H1 (cell line): Measurements from ENCODE around the gene PPARA. TPM values are rescaled to one million over a fixed set of nuclear protein-coding genes. Genes with fewer than 3 reads are reported as not detected.
A peak's percentile ranks its signal among the peaks of the same experiment; 100 is the strongest.

Experiments used
- CTCF ChIA-PET: fragments of 300-600 bp; sonication (Branson Sonifier 250); formaldehyde crosslinking; loops from one replicate; lab custom pipeline; 2021; ENCODE audit not compliant: partially characterized antibody; lab: Charles Lee
- POLR2A ChIA-PET: fragments of 300-600 bp; sonication (Branson Sonifier 250); formaldehyde crosslinking; loops from one replicate; lab custom pipeline; 2021; ENCODE audit warnings: inconsistent platforms; ENCODE audit not compliant: partially characterized antibody; lab: Charles Lee
- DNase-seq, 2 experiments: peaks; one replicate each; pipeline versions ENCODE4 v3.0.0 to v3.0.0-alpha.2; 2010 to 2022; ENCODE audit warnings: low spot score in 2 of 2, low read depth in 1 of 2, mixed read lengths in 1 of 2
- FAIRE-seq: peaks from 2 replicates; lab custom pipeline; 2011; peaks lifted over from hg19 to GRCh38; lab: Jason Lieb, UNC
- H2AFZ ChIP-seq: 2 replicates; pipeline ENCODE4 v1.8.1; 2012; ENCODE audit warnings: low read length, inconsistent platforms
- H2AK5ac ChIP-seq: 2 replicates; pipeline ENCODE4 v1.6.1; 2013; ENCODE audit warnings: low read depth, low read length
- H2BK120ac ChIP-seq: replicated peaks from 2 replicates; pipeline ENCODE3; 2013; ENCODE audit warnings: low read depth, low read length, inconsistent platforms
- H2BK12ac ChIP-seq: 2 replicates; pipeline ENCODE4 v1.6.1; 2013; ENCODE audit warnings: low read depth, low read length
- H2BK15ac ChIP-seq: 2 replicates; pipeline ENCODE4 v1.6.1; 2013; ENCODE audit warnings: low read length
- H2BK20ac ChIP-seq: 2 replicates; pipeline ENCODE4 v1.6.1; 2013; ENCODE audit warnings: low read length
- H2BK5ac ChIP-seq: 2 replicates; pipeline ENCODE4 v1.6.1; 2013; ENCODE audit warnings: low read depth, low read length
- H3K14ac ChIP-seq: 2 replicates; pipeline ENCODE4 v1.6.1; 2013; ENCODE audit warnings: inconsistent platforms; ENCODE audit not compliant: insufficient read length
- H3K18ac ChIP-seq: 2 replicates; pipeline ENCODE4 v1.6.1; 2013; ENCODE audit warnings: low read length; ENCODE audit errors: extremely low read depth
- H3K23ac ChIP-seq: 2 replicates; pipeline ENCODE4 v1.6.1; 2013; ENCODE audit warnings: inconsistent platforms; ENCODE audit not compliant: insufficient read length
- H3K23me2 ChIP-seq: 2 replicates; pipeline ENCODE4 v1.6.1; 2013; ENCODE audit warnings: low read depth, low read length
- H3K27ac ChIP-seq: 2 replicates; pipeline ENCODE4 v1.6.1; 2011; ENCODE audit warnings: low read depth, low read length, inconsistent platforms
- H3K27me3 ChIP-seq, 4 experiments: replicated peaks in 1 of 4; 1 replicate in 1 of 4; 2 replicates in 3 of 4; pipeline versions ENCODE4 v1.6.1 to v1.8.1; 2011 to 2013; ENCODE audit warnings: low read length in 3 of 4, mild to moderate bottlenecking in 3 of 4, inconsistent platforms in 2 of 4, mixed read lengths in 2 of 4, moderate library complexity in 1 of 4; ENCODE audit not compliant: control insufficient read depth in 3 of 4, insufficient read depth in 3 of 4; ENCODE audit errors: extremely low read depth in 1 of 4
- H3K36me3 ChIP-seq, 4 experiments: 2 replicates each; pipeline versions ENCODE4 v1.6.1 to v1.8.1; 2011 to 2013; ENCODE audit warnings: mild to moderate bottlenecking in 4 of 4, low read length in 3 of 4, moderate library complexity in 2 of 4, control low read depth in 1 of 4, inconsistent platforms in 1 of 4; ENCODE audit not compliant: insufficient read depth in 4 of 4, control insufficient read depth in 2 of 4
- H3K4ac ChIP-seq: replicated peaks from 2 replicates; pipeline ENCODE3; 2013; ENCODE audit warnings: low read length, low read depth, mixed read lengths, inconsistent platforms; ENCODE audit not compliant: insufficient read length
- H3K4me1 ChIP-seq, 4 experiments: replicated peaks in 1 of 4; 1 replicate in 1 of 4; 2 replicates in 3 of 4; pipeline versions ENCODE4 v1.6.1 to v1.8.1; 2011 to 2013; ENCODE audit warnings: low read length in 3 of 4, inconsistent platforms in 2 of 4, mixed read lengths in 1 of 4; ENCODE audit not compliant: insufficient read depth in 4 of 4, control insufficient read depth in 3 of 4
- H3K4me2 ChIP-seq, 2 experiments: 2 replicates each; pipeline versions ENCODE4 v1.6.1 to v1.8.1; 2011 to 2013; ENCODE audit warnings: low read depth in 2 of 2, low read length in 2 of 2, control low read depth in 1 of 2, inconsistent platforms in 1 of 2, mild to moderate bottlenecking in 1 of 2; ENCODE audit not compliant: insufficient read depth in 1 of 2
- H3K4me3 ChIP-seq, 4 experiments: fragments of 200-600, 300-600 bp in 1 of 4; sonication (generic), shearing (Covaris generic), sonication (Bioruptor Twin) in 1 of 4; 2 replicates each; pipeline versions ENCODE4 v1.5.1 to v1.8.1; 2011 to 2016; ENCODE audit warnings: low read length in 4 of 4, low read depth in 3 of 4, control low read depth in 2 of 4, inconsistent platforms in 2 of 4, mild to moderate bottlenecking in 2 of 4, mixed read lengths in 1 of 4, moderate library complexity in 1 of 4; ENCODE audit not compliant: insufficient read depth in 2 of 4; ENCODE audit errors: extremely low read depth in 1 of 4
- H3K56ac ChIP-seq: replicated peaks from 2 replicates; pipeline ENCODE3; 2013; ENCODE audit warnings: low read depth, mild to moderate bottlenecking, mixed read lengths, low read length, inconsistent platforms; ENCODE audit not compliant: insufficient read length
- H3K79me1 ChIP-seq: 2 replicates; pipeline ENCODE4 v1.6.1; 2013; ENCODE audit warnings: low read depth, low read length, control low read depth
- H3K79me2 ChIP-seq, 2 experiments: 2 replicates each; pipeline versions ENCODE4 v1.6.1 to v1.8.1; 2012 to 2013; ENCODE audit warnings: low read length in 2 of 2, mild to moderate bottlenecking in 2 of 2, inconsistent platforms in 1 of 2; ENCODE audit not compliant: insufficient read depth in 2 of 2, control insufficient read depth in 1 of 2
- H3K9ac ChIP-seq, 4 experiments: replicated peaks in 1 of 4; 1 replicate in 1 of 4; 2 replicates in 3 of 4; pipeline versions ENCODE4 v1.6.1 to v1.8.1; 2011 to 2013; ENCODE audit warnings: low read depth in 3 of 4, low read length in 3 of 4, control low read depth in 2 of 4, mild to moderate bottlenecking in 2 of 4, moderate library complexity in 2 of 4, inconsistent platforms in 1 of 4; ENCODE audit errors: extremely low read depth in 1 of 4
- H3K9me3 ChIP-seq, 2 experiments: 2 replicates each; pipeline versions ENCODE4 v1.6.1 to v1.8.1; 2012 to 2013; ENCODE audit warnings: mild to moderate bottlenecking in 2 of 2, moderate library complexity in 2 of 2, control low read depth in 1 of 2, inconsistent platforms in 1 of 2, low read depth in 1 of 2, low read length in 1 of 2, mixed read lengths in 1 of 2; ENCODE audit not compliant: insufficient read depth in 2 of 2
- H4K20me1 ChIP-seq, 2 experiments: replicated peaks in 1 of 2; 2 replicates each; pipeline versions ENCODE3 to v1.8.1; 2011 to 2013; ENCODE audit warnings: inconsistent platforms in 2 of 2, low read length in 2 of 2, mild to moderate bottlenecking in 1 of 2; ENCODE audit not compliant: insufficient read depth in 2 of 2, control insufficient read depth in 1 of 2
- H4K5ac ChIP-seq: 2 replicates; pipeline ENCODE4 v1.6.1; 2013; ENCODE audit warnings: low read length, low read depth, mixed read lengths, inconsistent platforms; ENCODE audit not compliant: insufficient read length
- H4K8ac ChIP-seq: 2 replicates; pipeline ENCODE4 v1.8.0; 2013; ENCODE audit warnings: mild to moderate bottlenecking, moderate library complexity, low read length, inconsistent platforms; ENCODE audit not compliant: insufficient read depth; ENCODE audit errors: extremely low read depth
- H4K91ac ChIP-seq: replicated peaks from 2 replicates; pipeline ENCODE3; 2013; ENCODE audit warnings: low read length, mixed read lengths, inconsistent platforms; ENCODE audit not compliant: insufficient read length
- CREB1 ChIP-seq: IDR thresholded peaks from 2 replicates; pipeline ENCODE4 v1.6.1; 2012; ENCODE audit warnings: inconsistent platforms
- CTBP2 ChIP-seq: IDR thresholded peaks from 2 replicates; pipeline ENCODE4 v1.7.0; 2011; ENCODE audit warnings: borderline replicate concordance, mild to moderate bottlenecking, moderate library complexity, mixed read lengths, low read length; ENCODE audit not compliant: insufficient read depth, insufficient read length
- EGR1 ChIP-seq: IDR thresholded peaks from 2 replicates; pipeline ENCODE4 v1.6.1; 2011; ENCODE audit warnings: low read depth, low read length, borderline replicate concordance
- PHF8 ChIP-seq: fragments of 200-600 bp; sonication (generic); conservative IDR thresholded peaks from 2 replicates; pipeline ENCODE4 v1.7.1; 2012; ENCODE audit warnings: low read depth, mild to moderate bottlenecking, inconsistent platforms, low read length, moderate library complexity
- SAP30 ChIP-seq: fragments of 300-600 bp; sonication (generic); IDR thresholded peaks from 2 replicates; pipeline ENCODE4 v1.7.1; 2012; ENCODE audit warnings: low read length, moderate library complexity, mild to moderate bottlenecking, inconsistent platforms; ENCODE audit not compliant: insufficient read depth, insufficient replicate concordance
- SP4 ChIP-seq: IDR thresholded peaks from 2 replicates; pipeline ENCODE4 v1.6.1; 2012; ENCODE audit warnings: low read length, inconsistent platforms
- TAF1 ChIP-seq: IDR thresholded peaks from 2 replicates; pipeline ENCODE4 v1.6.1; 2011; ENCODE audit warnings: mild to moderate bottlenecking, low read depth, low read length
- WGBS, 2 experiments: shearing (Covaris generic) in 1 of 2; methylation state at CpG; one replicate each; pipeline versions ENCODE4 v1.1.6 to v1.1.7; 2013 to 2015; ENCODE audit warnings: low lambda C conversion rate in 2 of 2, mixed read lengths in 2 of 2, inconsistent platforms in 1 of 2, low coverage in 1 of 2, missing lambda C conversion rate in 1 of 2; ENCODE audit not compliant: insufficient replicate concordance in 2 of 2, insufficient coverage in 1 of 2, insufficient read length in 1 of 2; ENCODE audit errors: extremely low coverage in 1 of 2, missing lambda C conversion rate in 1 of 2; 5-methylcytosine and 5-hydroxymethylcytosine counted together
- polyA plus RNA-seq, 7 experiments: library from polyadenylated mRNA; depleted of rRNA in 3 of 7; stranded (reverse) in 5 of 7; unstranded in 2 of 7; fragments of >200 nt in 5 of 7; fragments of 200-250 nt in 2 of 7; gene quantifications; 1 replicate in 5 of 7; 2 replicates in 1 of 7; 4 replicates in 1 of 7; pipeline versions ENCODE4 v1.2.1 to v1.2.3, GENCODE V29; 2011 to 2013; ENCODE audit warnings: missing spikeins in 2 of 7, mixed read lengths in 2 of 7
- total RNA-seq: library from RNA; stranded (reverse); fragmentation: NEBNext Ultra II Directional; extraction: Animal tissue kit (Norgen Biotek cat#: 25700); gene quantifications from 2 replicates; pipeline ENCODE4 v1.2.1, GENCODE V29; 2021

PPARA gene
- total and polyA plus RNA-seq, 2 of the 8 experiments (the other 6 are each of a cell fraction or from before 2014, with no cell fraction given): 3.1 to 8.2 TPM

DNA sequence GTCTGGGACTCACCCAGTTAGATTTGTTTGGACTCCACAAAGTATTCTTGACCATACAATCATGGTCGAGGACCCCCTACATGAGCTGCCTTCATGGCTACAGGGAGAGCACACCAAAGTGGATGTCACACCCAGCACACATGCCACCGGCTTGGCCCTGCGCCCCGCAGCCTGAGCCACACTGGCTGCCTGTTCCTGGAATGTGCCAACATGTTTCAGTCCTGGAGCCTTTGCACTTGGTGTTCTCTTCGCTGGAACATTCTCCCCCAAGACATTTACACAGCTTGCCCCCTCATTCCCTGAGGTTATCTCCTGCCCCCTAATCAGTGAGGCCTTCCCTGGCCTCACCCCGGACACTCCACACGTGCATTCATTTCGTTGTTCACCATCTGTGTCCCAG is 46.0 kb downstream of the PPARA start:
- no peak overlapping the region for H3K14ac ChIP-seq
- no peak overlapping the region for H3K4ac ChIP-seq
- H3K4me2 ChIP-seq: no peak overlapping the region
- H3K36me3 ChIP-seq: no peaks in the 10 kb centered on the region
- H3K27me3 ChIP-seq: no peaks in the 10 kb centered on the region
- no peak overlapping the region for H3K18ac ChIP-seq
- H4K8ac ChIP-seq: peak overlapping the region; percentile 45; the same call in 1 of the 2 replicates
- H3K79me1 ChIP-seq: no peaks in the 10 kb centered on the region
- H2BK12ac ChIP-seq: no peak overlapping the region
- no peak overlapping the region for H4K91ac ChIP-seq
- no peak overlapping the region for H3K27ac ChIP-seq
- no peak for FAIRE-seq
- ChIA-PET CTCF (interaction anchor here (0.6 kb wide), 1 partner anchor 123 kb away, joined by 4 read pairs; no protein-coding TSS in a partner anchor), POLR2A (no interaction called here)
- no peaks in the 10 kb centered on the region for H4K20me1 ChIP-seq
- H2BK120ac ChIP-seq: no peak overlapping the region
- no peaks in the 10 kb centered on the region for H3K79me2 ChIP-seq
- H3K9ac ChIP-seq: no peak overlapping the region
- DNase-seq: no peak
- no peak overlapping the region for H2BK5ac ChIP-seq
- no peak overlapping the region for H2AK5ac ChIP-seq
- no peak overlapping the region for H3K23ac ChIP-seq
- H2AFZ ChIP-seq: no peak overlapping the region
- H3K9me3 ChIP-seq: no peaks in the 10 kb centered on the region
- H2BK20ac ChIP-seq: no peak overlapping the region
- H3K23me2 ChIP-seq: no peaks in the 10 kb centered on the region
- H3K56ac ChIP-seq: no peak overlapping the region
- H3K4me1 ChIP-seq: peaks cover 0 to 6% (median 2%) of the 10 kb centered on the region in 4 experiments; a peak in 3 of 7 replicates
- no peak overlapping the region for H3K4me3 ChIP-seq
- WGBS, 2 experiments: 85% methylated on average over 8 of the region's 8 CpGs; no CpG with 5 or more reads in 1 of the 2 experiments
- no peak overlapping the region for H4K5ac ChIP-seq
- no peak overlapping the region for H2BK15ac ChIP-seq
- TF ChIP-seq SP4 (no peak), CTBP2 (no peak), TAF1 (no peak), CREB1 (no peak), EGR1 (no peak), SAP30 (no peak), PHF8 (no peak)
